DND-41 (cell line): Measurements from ENCODE around the gene TTC17.

Experiments
- EZH2 ChIP-seq: IDR thresholded peaks from 3 replicates; pipeline ENCODE4 v1.6.1; 2012; ENCODE audit warnings: borderline replicate concordance, low read depth, mild to moderate bottlenecking, moderate library complexity, low read length, inconsistent platforms; ENCODE audit not compliant: severe bottlenecking
- TF ChIP-seq, protein P1 (sequence below): IDR thresholded peaks from 2 replicates; pipeline ENCODE4 v1.5.1; 2012; ENCODE audit warnings: borderline replicate concordance, low read length, moderate library complexity, mild to moderate bottlenecking; ENCODE audit not compliant: poor library complexity, severe bottlenecking; ENCODE audit errors: extremely low read depth

DNA sequence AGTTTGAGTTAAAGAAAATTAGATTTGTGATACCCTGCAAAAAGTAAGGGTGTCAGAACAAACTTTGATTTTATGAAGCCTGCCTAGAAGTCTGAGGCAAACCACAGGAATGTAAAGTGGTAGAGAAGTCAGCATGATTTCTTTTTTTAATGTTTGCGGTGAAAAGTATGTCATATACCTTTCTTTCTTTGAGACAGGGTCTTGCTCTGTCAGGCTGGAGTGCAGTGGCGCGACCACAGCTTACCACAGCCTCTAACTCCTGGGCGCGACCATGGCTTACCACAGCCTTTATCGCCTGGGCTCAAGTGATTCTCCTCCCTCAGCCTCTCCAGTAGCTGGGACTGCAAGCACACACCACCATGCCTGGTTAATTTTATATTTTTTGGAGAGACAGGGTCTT, 42.3 kb upstream of the TTC17 start:
- TF ChIP-seq, protein P1, sequence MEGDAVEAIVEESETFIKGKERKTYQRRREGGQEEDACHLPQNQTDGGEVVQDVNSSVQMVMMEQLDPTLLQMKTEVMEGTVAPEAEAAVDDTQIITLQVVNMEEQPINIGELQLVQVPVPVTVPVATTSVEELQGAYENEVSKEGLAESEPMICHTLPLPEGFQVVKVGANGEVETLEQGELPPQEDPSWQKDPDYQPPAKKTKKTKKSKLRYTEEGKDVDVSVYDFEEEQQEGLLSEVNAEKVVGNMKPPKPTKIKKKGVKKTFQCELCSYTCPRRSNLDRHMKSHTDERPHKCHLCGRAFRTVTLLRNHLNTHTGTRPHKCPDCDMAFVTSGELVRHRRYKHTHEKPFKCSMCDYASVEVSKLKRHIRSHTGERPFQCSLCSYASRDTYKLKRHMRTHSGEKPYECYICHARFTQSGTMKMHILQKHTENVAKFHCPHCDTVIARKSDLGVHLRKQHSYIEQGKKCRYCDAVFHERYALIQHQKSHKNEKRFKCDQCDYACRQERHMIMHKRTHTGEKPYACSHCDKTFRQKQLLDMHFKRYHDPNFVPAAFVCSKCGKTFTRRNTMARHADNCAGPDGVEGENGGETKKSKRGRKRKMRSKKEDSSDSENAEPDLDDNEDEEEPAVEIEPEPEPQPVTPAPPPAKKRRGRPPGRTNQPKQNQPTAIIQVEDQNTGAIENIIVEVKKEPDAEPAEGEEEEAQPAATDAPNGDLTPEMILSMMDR, result no peak
- TF ChIP-seq EZH2, result no peak
